SKM-1 treated with dmso at 0.1 percent for 144 hours (cell line): Measurements from ENCODE around the gene HMX2.
A peak's percentile ranks its signal among the peaks of the same experiment; 100 is the strongest.
"Not testable (repeated sequence)": the region's sequence is repeated elsewhere in the genome, so short reads cannot be mapped to it uniquely, and the experiment has no call there.

ENCODE experiments used
- DNase-seq: peaks from one replicate; lab custom pipeline; 2025; ENCODE audit not compliant: unreplicated experiment; lab: John Stamatoyannopoulos, UW

Gene HMX2

GRCh38 chr10:123150986-123151736 is 3.2 kb downstream of the HMX2 start:
- DNase-seq: no peak

GRCh38 chr10:123151737-123152135 is 3.8 kb downstream of the HMX2 start:
- DNase-seq: no peak

GRCh38 chr10:123153486-123154091 is 5.7 kb downstream of the HMX2 start:
- DNase-seq: no peak

GRCh38 chr10:123154092-123154710 is 6.3 kb downstream of the HMX2 start, which contains the start of gene BUB3:
TSS of gene BUB3 (plus strand) at chr10:123154402. CDS start at chr10:123154918, 516 bp downstream.
- DNase-seq: peak; percentile 98

GRCh38 chr10:123154711-123155505 is 7.0 kb downstream of the HMX2 start:
- DNase-seq: peak; percentile 23

GRCh38 chr10:123156078-123156477 is 8.1 kb downstream of the HMX2 start:
- no peak for DNase-seq

- no peak for DNase-seq
Measured at GRCh38 chr10:123157210-123157609, 9.3 kb downstream of the HMX2 start.

- DNase-seq: no peak
Measured at GRCh38 chr10:123158682-123159081, 10.7 kb downstream of the HMX2 start.

DNA sequence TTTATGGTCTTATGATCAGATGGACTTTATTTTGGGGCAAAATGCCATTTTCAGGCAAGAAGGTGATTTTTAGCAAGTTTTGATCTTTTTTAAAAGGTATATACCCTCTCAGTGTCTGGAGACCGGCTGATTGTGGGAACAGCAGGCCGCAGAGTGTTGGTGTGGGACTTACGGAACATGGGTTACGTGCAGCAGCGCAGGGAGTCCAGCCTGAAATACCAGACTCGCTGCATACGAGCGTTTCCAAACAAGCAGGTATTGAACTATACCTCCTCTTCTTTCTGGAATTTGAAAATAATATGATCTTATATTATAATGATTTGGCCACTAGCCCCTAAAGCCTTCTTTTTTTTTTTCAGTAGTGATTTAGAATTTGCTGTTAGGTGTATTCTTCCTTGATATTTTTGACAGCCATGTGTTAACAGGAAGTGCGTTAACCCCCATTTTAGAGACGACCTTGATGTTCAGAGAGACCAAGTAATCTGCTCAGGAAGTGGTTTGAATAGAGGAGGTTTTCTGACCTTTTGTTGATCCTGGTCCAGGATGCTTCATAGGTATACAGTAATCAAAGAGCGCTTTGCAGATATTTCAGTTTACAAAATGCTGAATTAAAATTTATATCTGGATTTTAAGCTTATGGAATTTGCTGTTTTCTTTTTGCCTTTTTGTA is 12.5 kb downstream of the HMX2 start:
- no peak for DNase-seq

DNA sequence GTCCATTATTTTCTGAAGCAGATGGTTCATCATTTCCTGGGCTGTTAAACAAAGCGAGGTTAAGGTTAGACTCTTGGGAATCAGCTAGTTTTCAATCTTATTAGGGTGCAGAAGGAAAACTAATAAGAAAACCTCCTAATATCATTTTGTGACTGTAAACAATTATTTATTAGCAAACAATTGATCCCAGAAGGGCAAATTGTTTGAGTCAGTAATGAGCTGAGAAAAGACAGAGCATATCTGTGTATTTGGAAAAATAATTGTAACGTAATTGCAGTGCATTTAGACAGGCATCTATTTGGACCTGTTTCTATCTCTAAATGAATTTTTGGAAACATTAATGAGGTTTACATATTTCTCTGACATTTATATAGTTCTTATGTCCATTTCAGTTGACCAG is 16.4 kb downstream of the HMX2 start:
- no peak for DNase-seq

GRCh38 chr10:123165445-123166072 is 17.6 kb downstream of the HMX2 start:
- DNase-seq: no peak

DNA sequence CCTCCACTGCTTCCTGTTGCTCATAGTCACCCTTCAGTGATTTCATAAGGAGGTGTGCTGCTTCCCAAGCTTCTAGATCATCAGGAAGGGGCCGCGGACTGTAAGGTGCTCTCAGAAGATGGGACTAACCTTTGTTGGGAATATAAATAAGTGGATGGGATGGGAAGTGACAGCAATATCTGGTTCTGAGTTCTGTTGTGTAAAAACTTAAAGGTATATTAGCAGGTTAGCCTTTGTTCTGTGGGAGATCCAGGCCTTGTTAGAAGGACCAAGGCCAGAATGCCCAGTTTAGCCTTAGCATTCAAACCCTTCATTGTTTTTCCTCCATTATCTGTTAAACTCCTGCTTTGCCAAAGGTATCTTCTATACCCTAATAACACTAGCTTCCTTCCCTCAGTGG is 18.7 kb downstream of the HMX2 start:
- no peak for DNase-seq

GRCh38 chr10:123170961-123171360 is 23.0 kb downstream of the HMX2 start:
- DNase-seq: no peak

DNA sequence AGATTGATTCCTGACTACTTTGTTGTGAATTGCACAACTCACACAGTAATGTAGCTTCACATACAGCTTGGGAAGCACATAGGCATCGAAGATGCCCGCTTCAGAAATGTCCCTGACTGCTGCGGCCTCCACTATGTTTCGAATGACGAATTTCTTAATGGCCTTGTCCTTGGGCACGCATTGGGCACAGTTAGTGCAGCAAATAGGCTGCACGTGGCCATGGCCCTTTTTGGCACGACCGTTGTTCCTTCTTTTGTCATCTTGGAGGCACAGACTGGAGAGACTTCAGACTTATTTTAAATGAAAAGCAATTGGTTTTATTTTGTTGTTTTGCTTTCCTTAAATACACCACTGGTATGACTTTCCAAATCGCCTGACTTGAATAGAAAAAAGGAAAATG is 23.7 kb downstream of the HMX2 start:
- not testable (repeated sequence) for DNase-seq

DNA sequence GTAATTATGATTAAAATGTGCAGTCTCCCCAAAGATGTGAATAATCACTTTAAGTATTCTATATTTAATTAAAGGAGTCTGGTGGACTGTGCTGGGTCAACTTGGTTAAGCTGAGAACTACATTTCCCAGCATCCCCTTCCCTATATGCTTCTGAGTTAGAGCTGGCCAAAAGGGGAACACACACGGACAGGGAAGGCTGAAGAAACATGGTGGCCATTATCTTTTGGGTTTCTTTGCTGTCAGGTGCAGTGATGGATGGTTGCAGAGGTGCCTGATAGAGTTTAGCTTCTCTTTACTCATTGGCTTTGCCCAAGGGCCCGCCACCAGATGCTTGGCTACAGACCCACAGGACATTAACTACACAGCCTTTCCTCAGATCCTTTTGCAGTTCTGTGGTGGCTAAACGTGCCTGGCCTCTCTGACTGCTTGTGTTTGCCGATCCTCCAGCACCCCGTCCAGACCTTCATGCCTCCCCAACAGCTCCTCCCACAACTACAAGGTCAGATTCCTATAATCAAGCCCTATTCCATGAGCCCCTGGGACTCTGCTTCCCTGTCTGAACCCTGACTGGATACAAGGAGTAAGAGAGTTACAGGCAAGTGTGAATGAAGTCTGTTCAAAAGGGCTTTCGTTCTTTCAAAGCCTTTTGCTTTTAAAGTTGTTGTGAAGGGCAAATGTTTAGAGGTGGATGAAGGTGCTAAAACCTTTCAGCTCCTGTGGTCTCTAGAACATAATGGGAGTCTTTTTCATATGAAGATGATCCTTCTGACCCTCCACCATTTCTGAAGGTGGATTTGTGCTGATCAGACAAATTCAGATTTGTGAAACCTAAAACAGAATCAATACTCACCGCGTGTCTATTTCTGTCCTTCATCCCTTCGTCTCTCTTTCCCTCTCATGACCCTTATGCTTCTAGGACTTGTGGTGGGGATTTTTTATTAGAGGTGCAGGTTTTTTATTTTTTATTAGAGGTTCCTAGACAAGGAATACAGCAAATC is 27.8 kb downstream of the HMX2 start:
- no peak for DNase-seq

GRCh38 chr10:123178390-123178789 is 30.5 kb downstream of the HMX2 start:
- DNase-seq: not testable (repeated sequence)

GRCh38 chr10:123180101-123181090 is 32.5 kb downstream of the HMX2 start:
- no peak for DNase-seq

- no peak for DNase-seq
Measured at GRCh38 chr10:123183724-123184123, 35.8 kb downstream of the HMX2 start.
